ENCODE measurements around the gene PTPN20. TPM values are rescaled to one million over a fixed set of nuclear protein-coding genes. Genes with fewer than 3 reads are reported as not detected.

PTPN20 gene
- total and polyA plus RNA-seq, 2 of the 8 experiments (the other 6 are each of a cell fraction or from before 2014, with no cell fraction given) = not detected

DNA sequence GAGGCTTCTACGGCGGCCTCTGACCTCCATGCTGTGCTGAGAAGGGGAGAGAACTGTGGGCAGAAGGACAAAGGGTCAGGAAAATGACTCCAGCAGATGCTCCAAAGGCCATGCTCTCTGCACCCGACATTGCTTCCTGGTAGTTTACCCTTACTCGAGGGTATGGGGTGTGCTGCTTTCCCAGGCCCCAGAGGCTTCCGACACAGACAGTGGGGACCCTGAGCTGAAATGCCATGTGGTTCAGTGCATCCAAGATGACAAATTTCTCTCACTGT, 130.9 kb downstream of the PTPN20 start:
- H3K4ac ChIP-seq (replicated peaks; ENCODE audit: insufficient read length, low read depth, low read length) = no peak overlapping the region
- WGBS, 2 experiments (ENCODE audit: extremely low coverage in 1 of 2, insufficient coverage in 1 of 2, insufficient read length in 1 of 2, insufficient replicate concordance in 2 of 2, low coverage in 1 of 2, low lambda C conversion rate in 2 of 2, missing lambda C conversion rate in 1 of 2) = 87% methylated on average over 5 of the region's 5 CpGs; no CpG with 5 or more reads in 1 of the 2 experiments
- H3K4me3 ChIP-seq (ENCODE audit: extremely low read depth in 1 of 4, insufficient read depth in 2 of 4, low read depth in 3 of 4, low read length in 4 of 4) = no peak overlapping the region
- H3K27ac ChIP-seq (ENCODE audit: low read depth, low read length) = no peak overlapping the region
- no peak overlapping the region for H2BK5ac ChIP-seq (ENCODE audit: low read depth, low read length)
- no peak overlapping the region for H2BK120ac ChIP-seq (replicated peaks; ENCODE audit: low read depth, low read length)
- no peak overlapping the region for H2BK12ac ChIP-seq (ENCODE audit: low read depth, low read length)
- H3K79me1 ChIP-seq (ENCODE audit: low read depth, low read length) = no peaks in the 10 kb centered on the region
- H3K9ac ChIP-seq (replicated peaks in 1 of 4; ENCODE audit: extremely low read depth in 1 of 4, low read depth in 3 of 4, low read length in 3 of 4) = no peak overlapping the region
- H3K9me3 ChIP-seq (ENCODE audit: insufficient read depth in 2 of 2, low read depth in 1 of 2, low read length in 1 of 2) = no peaks in the 10 kb centered on the region
- H2BK20ac ChIP-seq (ENCODE audit: low read length) = no peak overlapping the region
- H2AFZ ChIP-seq (ENCODE audit: low read length) = no peak overlapping the region
- H3K79me2 ChIP-seq (ENCODE audit: control insufficient read depth in 1 of 2, insufficient read depth in 2 of 2, low read length in 2 of 2) = no peaks in the 10 kb centered on the region
- H4K8ac ChIP-seq (ENCODE audit: extremely low read depth, insufficient read depth, low read length) = no peak overlapping the region
- H3K23me2 ChIP-seq (ENCODE audit: low read depth, low read length) = no peaks in the 10 kb centered on the region
- H3K18ac ChIP-seq (ENCODE audit: extremely low read depth, low read length) = no peak overlapping the region
- TF ChIP-seq, protein P1, sequence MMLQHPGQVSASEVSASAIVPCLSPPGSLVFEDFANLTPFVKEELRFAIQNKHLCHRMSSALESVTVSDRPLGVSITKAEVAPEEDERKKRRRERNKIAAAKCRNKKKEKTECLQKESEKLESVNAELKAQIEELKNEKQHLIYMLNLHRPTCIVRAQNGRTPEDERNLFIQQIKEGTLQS (IDR thresholded peaks at IDR 0.05; ENCODE audit: insufficient read depth, low read depth, low read length) = no peak
- no peak for TF ChIP-seq NANOG (IDR thresholded peaks at IDR 0.05; ENCODE audit: insufficient read depth, low read depth, low read length, poor library complexity, severe bottlenecking)
- no peak for TF ChIP-seq GTF2F1 (IDR thresholded peaks at IDR 0.05; ENCODE audit: borderline replicate concordance, low read depth, low read length)
- no peak for TF ChIP-seq ASH2L (IDR thresholded peaks at IDR 0.05; ENCODE audit: low read length)
- TF ChIP-seq EP300 (IDR thresholded peaks at IDR 0.05; ENCODE audit: borderline replicate concordance in 1 of 2, low read depth in 2 of 2, low read length in 2 of 2) = no peak
- TF ChIP-seq EGR1 (IDR thresholded peaks at IDR 0.05; ENCODE audit: borderline replicate concordance, low read depth, low read length) = no peak
- no peak for TF ChIP-seq BCL11A (IDR thresholded peaks at IDR 0.05; ENCODE audit: low read depth in 2 of 2, low read length in 2 of 2)
- TF ChIP-seq GABPA (IDR thresholded peaks at IDR 0.05; ENCODE audit: borderline replicate concordance, insufficient read depth, low read length) = no peak
- TF ChIP-seq SIX5 (IDR thresholded peaks at IDR 0.05; ENCODE audit: low read depth, low read length) = no peak
- peaks cover 0 to 2% (median 0%) of the 10 kb centered on the region in 4 experiments; a peak in 1 of 7 replicates for H3K4me1 ChIP-seq (replicated peaks in 1 of 4; ENCODE audit: control insufficient read depth in 3 of 4, insufficient read depth in 4 of 4, low read length in 3 of 4)
- no peak overlapping the region for H3K14ac ChIP-seq (ENCODE audit: insufficient read length)
- H3K4me2 ChIP-seq (ENCODE audit: insufficient read depth in 1 of 2, low read depth in 2 of 2, low read length in 2 of 2) = no peak overlapping the region
- H4K5ac ChIP-seq (ENCODE audit: insufficient read length, low read depth, low read length) = no peak overlapping the region
- no peak overlapping the region for H4K91ac ChIP-seq (replicated peaks; ENCODE audit: insufficient read length, low read length)
- no peaks in the 10 kb centered on the region for H3K27me3 ChIP-seq (replicated peaks in 1 of 4; ENCODE audit: control insufficient read depth in 3 of 4, extremely low read depth in 1 of 4, insufficient read depth in 3 of 4, low read length in 3 of 4)
- H3K36me3 ChIP-seq (ENCODE audit: control insufficient read depth in 2 of 4, insufficient read depth in 4 of 4, low read length in 3 of 4) = no peaks in the 10 kb centered on the region
- DNase-seq (ENCODE audit: low read depth in 1 of 2, low spot score in 2 of 2) (no peak), FAIRE-seq (no peak)
- H2AK5ac ChIP-seq (ENCODE audit: low read depth, low read length) = no peak overlapping the region
- no peak overlapping the region for H2BK15ac ChIP-seq (ENCODE audit: low read length)
- H3K23ac ChIP-seq (ENCODE audit: insufficient read length) = no peak overlapping the region
- ChIA-PET POLR2A (ENCODE audit: partially characterized antibody) (no interaction called here), CTCF (ENCODE audit: partially characterized antibody) (interaction anchor here (0.5 to 12.1 kb wide), 7 partner anchors 10 to 864 kb away, joined by 3 to 201 read pairs (median 4); no protein-coding TSS in a partner anchor)
- no peaks in the 10 kb centered on the region for H4K20me1 ChIP-seq (replicated peaks in 1 of 2; ENCODE audit: control insufficient read depth in 1 of 2, insufficient read depth in 2 of 2, low read length in 2 of 2)
- H3K56ac ChIP-seq (replicated peaks; ENCODE audit: insufficient read length, low read depth, low read length) = no peak overlapping the region
